HepG2 (cell line): ENCODE data around the gene HDAC4. TPM values are rescaled to one million over a fixed set of nuclear protein-coding genes. Genes with fewer than 3 reads are reported as not detected.
A peak's percentile ranks its signal among the peaks of the same experiment; 100 is the strongest.

Experiments used
- KDM5A ChIP-seq: fragments of 200-600 bp; sonication (generic); IDR thresholded peaks from 2 replicates; pipeline ENCODE4 v1.7.0; 2018; ENCODE audit warnings: antibody characterized with exemption, mild to moderate bottlenecking, low read length, borderline replicate concordance
- KIAA2018 ChIP-seq: sonication (generic); formaldehyde crosslinking; IDR thresholded peaks from 2 replicates; pipeline ENCODE4 v1.5.0; 2020; ENCODE audit warnings: mild to moderate bottlenecking, missing genetic modification reagents, borderline replicate concordance
- MXI1 ChIP-seq: IDR thresholded peaks from 3 replicates; pipeline ENCODE4 v1.6.1; 2012; ENCODE audit warnings: low read depth, low read length, inconsistent platforms, borderline replicate concordance
- PAWR ChIP-seq: sonication (generic); formaldehyde crosslinking; IDR thresholded peaks from 2 replicates; pipeline ENCODE4 v1.4.0; 2020; ENCODE audit warnings: missing genetic modification reagents, mild to moderate bottlenecking, borderline replicate concordance
- REPIN1 ChIP-seq: sonication (generic); formaldehyde crosslinking; IDR thresholded peaks from 2 replicates; pipeline ENCODE4 v1.8.0; 2022; ENCODE audit warnings: missing genetic modification reagents, low read depth, mild to moderate bottlenecking, borderline replicate concordance
- ZBTB3 ChIP-seq: sonication (generic); formaldehyde crosslinking; IDR thresholded peaks from 2 replicates; pipeline ENCODE4 v1.4.0; 2020; ENCODE audit warnings: low read depth, mild to moderate bottlenecking, moderate library complexity, missing genetic modification reagents, borderline replicate concordance
- ZBTB7A ChIP-seq: sonication (generic); formaldehyde crosslinking; IDR thresholded peaks from 2 replicates; pipeline ENCODE4 v1.8.0; 2022; ENCODE audit warnings: mild to moderate bottlenecking, missing genetic modification reagents
- ZNF414 ChIP-seq: sonication (generic); formaldehyde crosslinking; IDR thresholded peaks from 2 replicates; pipeline ENCODE4 v1.5.0; 2020; ENCODE audit warnings: missing genetic modification reagents
- ZNF563 ChIP-seq: sonication (generic); formaldehyde crosslinking; IDR thresholded peaks from 2 replicates; pipeline ENCODE4 v1.8.0; 2022; ENCODE audit warnings: mild to moderate bottlenecking, moderate library complexity, missing genetic modification reagents
- ZSCAN25 ChIP-seq: sonication (generic); formaldehyde crosslinking; IDR thresholded peaks from 2 replicates; pipeline ENCODE4 v1.8.0; 2022; ENCODE audit warnings: mild to moderate bottlenecking, missing genetic modification reagents
- polyA plus RNA-seq, 8 experiments: library from polyadenylated mRNA; depleted of rRNA in 3 of 8; stranded (reverse) in 7 of 8; unstranded in 1 of 8; fragments of >200 nt; fragmentation: Illumina TruSeq in 4 of 8; extraction: Trizol in 4 of 8; gene quantifications; 2 replicates each; pipeline versions ENCODE4 v1.2.1 to v1.2.3, GENCODE V29; 2011 to 2016; ENCODE audit warnings: low read depth in 4 of 8, missing spikeins in 1 of 8, mixed read lengths in 1 of 8; ENCODE audit not compliant: insufficient read depth in 1 of 8
- total RNA-seq, 5 experiments: library from RNA; depleted of rRNA; stranded (reverse); fragments of >200 nt; fragmentation: Illumina TruSeq; extraction: Trizol; gene quantifications; 2 replicates each; pipeline ENCODE4 v1.2.3, GENCODE V29; 2016; ENCODE audit warnings: low read depth in 1 of 5
- TF ChIP-seq, protein P1 (sequence below): sonication (generic); formaldehyde crosslinking; IDR thresholded peaks from 2 replicates; pipeline ENCODE4 v1.8.1; 2022; ENCODE audit warnings: mild to moderate bottlenecking, missing genetic modification reagents
- TF ChIP-seq, protein P2 (sequence below): sonication (generic); formaldehyde crosslinking; IDR thresholded peaks from 2 replicates; pipeline ENCODE4 v1.5.1; 2020; ENCODE audit warnings: missing genetic modification reagents, mild to moderate bottlenecking, borderline replicate concordance

HDAC4 gene
- total and polyA plus RNA-seq, 2 of the 13 experiments (the other 11 are each of a cell fraction or from before 2014, with no cell fraction given) = 10.1 to 11.5 TPM

DNA sequence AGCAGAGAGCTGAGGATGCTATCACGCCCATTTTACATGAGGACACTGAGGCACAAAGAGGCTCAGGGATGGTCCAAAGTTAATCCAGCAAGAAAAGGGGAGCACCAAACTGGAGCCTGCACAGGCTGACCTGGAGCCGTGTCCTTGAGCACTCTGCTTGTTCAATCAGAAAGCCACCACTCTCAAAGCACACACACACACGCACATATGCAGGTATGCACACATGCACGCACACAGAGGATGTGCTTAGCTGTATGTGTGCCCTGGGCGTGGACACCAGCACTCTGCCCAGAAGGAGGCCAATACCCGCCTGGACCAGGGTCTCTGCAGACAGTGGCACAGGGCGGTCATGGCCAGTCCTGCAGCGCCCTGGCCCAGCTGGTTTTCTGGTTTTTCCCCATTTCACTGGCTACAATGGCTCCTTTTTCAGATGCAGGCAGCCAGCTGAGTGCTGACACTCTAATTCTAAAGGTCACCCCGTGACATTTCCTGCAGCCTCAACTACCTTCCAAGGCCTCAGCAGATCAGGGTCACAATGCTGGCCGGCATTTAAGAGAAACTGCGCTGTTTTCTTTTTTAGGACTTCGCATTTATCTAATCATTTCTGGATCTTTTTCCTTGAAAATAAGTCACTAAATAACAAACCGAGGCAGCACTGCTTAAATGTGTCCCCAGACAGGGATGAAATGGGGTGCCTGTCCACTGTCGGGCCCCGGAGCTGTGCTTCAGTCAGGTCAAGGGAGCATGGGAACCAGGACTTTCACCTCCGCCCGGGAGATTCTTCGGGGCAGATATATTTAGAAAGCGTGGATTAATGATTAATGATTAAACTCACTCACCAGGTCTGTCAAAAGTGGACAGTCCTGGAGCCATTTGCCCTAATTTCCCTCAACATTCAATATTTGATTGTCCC lies 104.5 kb downstream of the HDAC4 start (continued):
- TF ChIP-seq ZNF414 (CRISPR knock-in tag) (no peak), REPIN1 (CRISPR knock-in tag) (0 out of 2 replicates have a peak, but pooled peaks have one; percentile 41), KDM5A (peak; percentile 50; the same call in 1 of the 2 replicates), KIAA2018 (CRISPR knock-in tag) (no peak), PAWR (CRISPR knock-in tag) (no peak), MXI1 (peak; percentile 77; the same call in 2 of the 3 replicates), ZSCAN25 (CRISPR knock-in tag) (peak; percentile 54; the same call in 1 of the 2 replicates), ZNF563 (CRISPR knock-in tag) (no peak), ZBTB7A (CRISPR knock-in tag) (peak; percentile 77), ZBTB3 (no peak)
- TF ChIP-seq, protein P1, sequence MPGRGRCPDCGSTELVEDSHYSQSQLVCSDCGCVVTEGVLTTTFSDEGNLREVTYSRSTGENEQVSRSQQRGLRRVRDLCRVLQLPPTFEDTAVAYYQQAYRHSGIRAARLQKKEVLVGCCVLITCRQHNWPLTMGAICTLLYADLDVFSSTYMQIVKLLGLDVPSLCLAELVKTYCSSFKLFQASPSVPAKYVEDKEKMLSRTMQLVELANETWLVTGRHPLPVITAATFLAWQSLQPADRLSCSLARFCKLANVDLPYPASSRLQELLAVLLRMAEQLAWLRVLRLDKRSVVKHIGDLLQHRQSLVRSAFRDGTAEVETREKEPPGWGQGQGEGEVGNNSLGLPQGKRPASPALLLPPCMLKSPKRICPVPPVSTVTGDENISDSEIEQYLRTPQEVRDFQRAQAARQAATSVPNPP = 0 out of 2 replicates have a peak, but pooled peaks have one; percentile 31
- TF ChIP-seq, protein P2, sequence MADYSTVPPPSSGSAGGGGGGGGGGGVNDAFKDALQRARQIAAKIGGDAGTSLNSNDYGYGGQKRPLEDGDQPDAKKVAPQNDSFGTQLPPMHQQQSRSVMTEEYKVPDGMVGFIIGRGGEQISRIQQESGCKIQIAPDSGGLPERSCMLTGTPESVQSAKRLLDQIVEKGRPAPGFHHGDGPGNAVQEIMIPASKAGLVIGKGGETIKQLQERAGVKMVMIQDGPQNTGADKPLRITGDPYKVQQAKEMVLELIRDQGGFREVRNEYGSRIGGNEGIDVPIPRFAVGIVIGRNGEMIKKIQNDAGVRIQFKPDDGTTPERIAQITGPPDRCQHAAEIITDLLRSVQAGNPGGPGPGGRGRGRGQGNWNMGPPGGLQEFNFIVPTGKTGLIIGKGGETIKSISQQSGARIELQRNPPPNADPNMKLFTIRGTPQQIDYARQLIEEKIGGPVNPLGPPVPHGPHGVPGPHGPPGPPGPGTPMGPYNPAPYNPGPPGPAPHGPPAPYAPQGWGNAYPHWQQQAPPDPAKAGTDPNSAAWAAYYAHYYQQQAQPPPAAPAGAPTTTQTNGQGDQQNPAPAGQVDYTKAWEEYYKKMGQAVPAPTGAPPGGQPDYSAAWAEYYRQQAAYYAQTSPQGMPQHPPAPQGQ = no peak
